HL-60/S4 (cell line): ENCODE measurements around the gene PRLR.

Experiments
- in situ Hi-C: fragments of 300-500 bp; cut with MboI; formaldehyde crosslinking; loops from 2 replicates; pipeline ENCODE4 v1.14.3; 2022; ENCODE audit warnings: low sequenced_read_pairs

The PRLR gene

GRCh38 chr5:35236770-35237169 is 6.5 kb upstream of the PRLR start:
- in situ Hi-C loops, result no loop called here

- in situ Hi-C loops, result no loop called here
Measured at GRCh38 chr5:35233601-35234000, 3.3 kb upstream of the PRLR start.

GRCh38 chr5:35233121-35233520 is 2.8 kb upstream of the PRLR start:
- in situ Hi-C loops, result no loop called here

- in situ Hi-C loops, result no loop called here
Measured at GRCh38 chr5:35232124-35232523, 1.8 kb upstream of the PRLR start.

- in situ Hi-C loops, result no loop called here
Measured at GRCh38 chr5:35229076-35230037, 930 bp downstream of the PRLR start.

GRCh38 chr5:35228310-35228709 is 2.0 kb downstream of the PRLR start:
- in situ Hi-C loops, result no loop called here

- in situ Hi-C loops, result no loop called here
Measured at GRCh38 chr5:35227720-35228119, 2.6 kb downstream of the PRLR start.

- in situ Hi-C loops, result no loop called here
Measured at GRCh38 chr5:35223787-35224395, 6.4 kb downstream of the PRLR start.

- in situ Hi-C loops, result no loop called here
Measured at GRCh38 chr5:35220967-35221366, 9.3 kb downstream of the PRLR start.

- in situ Hi-C loops, result no loop called here
Measured at GRCh38 chr5:35218981-35219380, 11.3 kb downstream of the PRLR start.

- in situ Hi-C loops, result no loop called here
Measured at GRCh38 chr5:35214051-35214450, 16.2 kb downstream of the PRLR start.

GRCh38 chr5:35213608-35214007 is 16.7 kb downstream of the PRLR start:
- in situ Hi-C loops, result no loop called here

GRCh38 chr5:35212122-35212982 is 17.9 kb downstream of the PRLR start:
- in situ Hi-C loops, result no loop called here

- in situ Hi-C loops, result no loop called here
Measured at GRCh38 chr5:35209862-35210261, 20.4 kb downstream of the PRLR start.

GRCh38 chr5:35205606-35206005 is 24.7 kb downstream of the PRLR start:
- in situ Hi-C loops, result no loop called here

GRCh38 chr5:35205186-35205585 is 25.1 kb downstream of the PRLR start:
- in situ Hi-C loops, result no loop called here

GRCh38 chr5:35203403-35203802 is 26.9 kb downstream of the PRLR start:
- in situ Hi-C loops, result no loop called here

- in situ Hi-C loops, result no loop called here
Measured at GRCh38 chr5:35202319-35203111, 27.8 kb downstream of the PRLR start.

GRCh38 chr5:35201291-35201690 is 29.0 kb downstream of the PRLR start:
- in situ Hi-C loops, result no loop called here

GRCh38 chr5:35199886-35200285 is 30.4 kb downstream of the PRLR start:
- in situ Hi-C loops, result no loop called here

- in situ Hi-C loops, result no loop called here
Measured at GRCh38 chr5:35198686-35199085, 31.6 kb downstream of the PRLR start.
